ENCODE measurements around the gene ANKS1B.

The ANKS1B gene

DNA sequence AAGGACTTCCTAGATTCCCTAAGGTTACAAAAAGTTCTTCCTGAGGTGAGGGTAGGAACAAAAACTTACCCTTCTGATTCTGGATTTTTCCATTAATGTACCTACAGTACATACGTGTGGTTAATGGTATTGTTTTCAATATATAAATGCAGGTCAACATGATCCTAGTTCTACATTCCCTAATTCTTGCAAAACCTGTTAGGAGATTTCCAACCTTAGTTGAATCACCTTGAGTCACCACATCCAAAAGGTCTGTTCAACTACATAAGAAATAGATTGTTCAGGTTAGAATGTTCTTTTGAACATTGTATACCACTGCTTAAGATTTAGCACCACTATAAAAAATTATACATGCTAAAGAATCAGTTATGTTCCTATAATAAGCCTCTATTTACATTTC lies 218.3 kb downstream of the ANKS1B start:
- no peak for DNase-seq
- Histone ChIP-seq H3K36me3 (replicated peaks) (no peaks in the 10 kb centered on the region), H3K27ac (no peak overlapping the region), H3K4me3 (ENCODE audit: low read depth, low read length) (no peak overlapping the region), H3K27me3 (replicated peaks) (no peaks in the 10 kb centered on the region)
- TF ChIP-seq, protein P1, sequence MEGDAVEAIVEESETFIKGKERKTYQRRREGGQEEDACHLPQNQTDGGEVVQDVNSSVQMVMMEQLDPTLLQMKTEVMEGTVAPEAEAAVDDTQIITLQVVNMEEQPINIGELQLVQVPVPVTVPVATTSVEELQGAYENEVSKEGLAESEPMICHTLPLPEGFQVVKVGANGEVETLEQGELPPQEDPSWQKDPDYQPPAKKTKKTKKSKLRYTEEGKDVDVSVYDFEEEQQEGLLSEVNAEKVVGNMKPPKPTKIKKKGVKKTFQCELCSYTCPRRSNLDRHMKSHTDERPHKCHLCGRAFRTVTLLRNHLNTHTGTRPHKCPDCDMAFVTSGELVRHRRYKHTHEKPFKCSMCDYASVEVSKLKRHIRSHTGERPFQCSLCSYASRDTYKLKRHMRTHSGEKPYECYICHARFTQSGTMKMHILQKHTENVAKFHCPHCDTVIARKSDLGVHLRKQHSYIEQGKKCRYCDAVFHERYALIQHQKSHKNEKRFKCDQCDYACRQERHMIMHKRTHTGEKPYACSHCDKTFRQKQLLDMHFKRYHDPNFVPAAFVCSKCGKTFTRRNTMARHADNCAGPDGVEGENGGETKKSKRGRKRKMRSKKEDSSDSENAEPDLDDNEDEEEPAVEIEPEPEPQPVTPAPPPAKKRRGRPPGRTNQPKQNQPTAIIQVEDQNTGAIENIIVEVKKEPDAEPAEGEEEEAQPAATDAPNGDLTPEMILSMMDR (IDR thresholded peaks at IDR 0.05; ENCODE audit: low read depth, low read length, missing control alignments), result no peak
- in situ Hi-C loops (cut with HindIII; ENCODE audit: low pct_ligation_motif_present, low sequenced_read_pairs), result no loop called here

- no peak for DNase-seq
- in situ Hi-C loops (cut with HindIII; ENCODE audit: low pct_ligation_motif_present, low sequenced_read_pairs), result no loop called here
- no peak overlapping the region for H3K4me3 ChIP-seq (ENCODE audit: low read depth, low read length)
- H3K36me3 ChIP-seq (replicated peaks), result no peaks in the 10 kb centered on the region
- no peak overlapping the region for H3K27ac ChIP-seq
- H3K27me3 ChIP-seq (replicated peaks), result no peaks in the 10 kb centered on the region
- TF ChIP-seq, protein P1 (IDR thresholded peaks at IDR 0.05; ENCODE audit: low read depth, low read length, missing control alignments), result no peak
Measured at GRCh38 chr12:99765469-99766114, 219.1 kb downstream of the ANKS1B start.

DNA sequence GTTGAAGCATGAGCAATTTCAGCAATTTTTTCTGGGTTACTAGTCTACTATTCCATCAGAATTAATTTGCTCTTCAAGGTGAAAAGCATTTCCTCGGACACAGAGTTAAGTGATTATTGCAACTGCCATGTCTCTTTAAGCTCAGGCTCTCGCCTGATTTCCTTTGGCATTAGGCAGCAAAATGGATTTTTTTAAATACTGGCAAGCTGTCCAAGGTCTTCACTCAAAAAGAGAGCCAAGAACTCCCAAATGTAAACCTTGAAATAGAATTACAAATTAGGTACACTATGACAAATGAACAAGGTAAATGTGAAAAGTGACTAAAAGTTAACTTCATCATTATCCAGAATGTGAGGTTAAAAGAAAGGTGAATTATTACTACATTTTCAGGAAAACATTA lies 225.3 kb downstream of the ANKS1B start:
- no peak overlapping the region for H3K27ac ChIP-seq
- DNase-seq, result no peak
- no peaks in the 10 kb centered on the region for H3K27me3 ChIP-seq (replicated peaks)
- no peaks in the 10 kb centered on the region for H3K36me3 ChIP-seq (replicated peaks)
- TF ChIP-seq, protein P1 (IDR thresholded peaks at IDR 0.05; ENCODE audit: low read depth, low read length, missing control alignments), result no peak
- in situ Hi-C loops (cut with HindIII; ENCODE audit: low pct_ligation_motif_present, low sequenced_read_pairs), result no loop called here
- no peak overlapping the region for H3K4me3 ChIP-seq (ENCODE audit: low read depth, low read length)

DNA sequence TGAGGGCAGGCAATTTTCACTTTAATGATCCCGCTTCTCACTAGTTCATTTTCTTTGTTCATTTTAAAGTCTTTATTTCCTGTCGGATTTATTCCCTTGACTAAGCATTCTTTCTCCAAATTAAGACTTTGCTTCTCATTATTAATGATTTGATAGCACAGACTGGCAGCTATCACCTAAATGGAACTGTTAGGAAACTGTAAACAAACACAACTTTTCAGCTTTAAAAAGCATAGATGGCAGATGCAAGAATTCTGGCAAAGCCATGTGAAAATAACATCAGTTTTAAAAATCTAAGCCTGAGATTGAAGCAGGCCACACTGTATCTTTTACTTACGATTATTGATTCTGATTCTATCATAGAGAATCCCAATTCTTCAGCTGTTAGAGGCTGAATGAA lies 225.7 kb downstream of the ANKS1B start:
- TF ChIP-seq, protein P1 (IDR thresholded peaks at IDR 0.05; ENCODE audit: low read depth, low read length, missing control alignments), result no peak
- no peak for DNase-seq
- no peaks in the 10 kb centered on the region for H3K27me3 ChIP-seq (replicated peaks)
- no peaks in the 10 kb centered on the region for H3K36me3 ChIP-seq (replicated peaks)
- in situ Hi-C loops (cut with HindIII; ENCODE audit: low pct_ligation_motif_present, low sequenced_read_pairs), result no loop called here
- no peak overlapping the region for H3K27ac ChIP-seq
- H3K4me3 ChIP-seq (ENCODE audit: low read depth, low read length), result no peak overlapping the region

- TF ChIP-seq, protein P1 (IDR thresholded peaks at IDR 0.05; ENCODE audit: low read depth, low read length, missing control alignments), result no peak
- in situ Hi-C loops (cut with HindIII; ENCODE audit: low pct_ligation_motif_present, low sequenced_read_pairs), result no loop called here
- Histone ChIP-seq H3K27ac (no peak overlapping the region), H3K4me3 (ENCODE audit: low read depth, low read length) (no peak overlapping the region), H3K27me3 (replicated peaks) (no peaks in the 10 kb centered on the region), H3K36me3 (replicated peaks) (no peaks in the 10 kb centered on the region)
- no peak for DNase-seq
Measured at GRCh38 chr12:99752740-99753139, 232.0 kb downstream of the ANKS1B start.

GRCh38 chr12:99746538-99746937 lies 238.2 kb downstream of the ANKS1B start:
- no peak for DNase-seq
- TF ChIP-seq, protein P1 (IDR thresholded peaks at IDR 0.05; ENCODE audit: low read depth, low read length, missing control alignments), result no peak
- H3K36me3 ChIP-seq (replicated peaks), result no peaks in the 10 kb centered on the region
- no peak overlapping the region for H3K4me3 ChIP-seq (ENCODE audit: low read depth, low read length)
- no peaks in the 10 kb centered on the region for H3K27me3 ChIP-seq (replicated peaks)
- in situ Hi-C loops (cut with HindIII; ENCODE audit: low pct_ligation_motif_present, low sequenced_read_pairs), result no loop called here
- H3K27ac ChIP-seq, result no peak overlapping the region

Measured in brain microvascular endothelial cell (primary cell).